ENCODE measurements around the gene GRK5.

GRK5 gene

GRCh38 chr10:119319920-119320258, 112.5 kb downstream of the GRK5 start:
- TF ChIP-seq CTCF (conservative IDR thresholded peaks at IDR 0.05; ENCODE audit: low read length), result no peak
- H3K4me3 ChIP-seq (ENCODE audit: low read length), result no peak overlapping the region
- DNase-seq (ENCODE audit: low read depth), result no peak

- no peak for DNase-seq (ENCODE audit: low read depth)
- TF ChIP-seq CTCF (conservative IDR thresholded peaks at IDR 0.05; ENCODE audit: low read length), result no peak
- H3K4me3 ChIP-seq (ENCODE audit: low read length), result no peak overlapping the region
Measured at GRCh38 chr10:119320981-119321380, 113.6 kb downstream of the GRK5 start.

- DNase-seq (ENCODE audit: low read depth), result no peak
- no peak for TF ChIP-seq CTCF (conservative IDR thresholded peaks at IDR 0.05; ENCODE audit: low read length)
Measured at GRCh38 chr10:119323085-119324016, 116.0 kb downstream of the GRK5 start.

GRCh38 chr10:119325131-119325530, 117.8 kb downstream of the GRK5 start:
- H3K4me3 ChIP-seq (ENCODE audit: low read length), result no peak overlapping the region
- DNase-seq (ENCODE audit: low read depth), result no peak
- TF ChIP-seq CTCF (conservative IDR thresholded peaks at IDR 0.05; ENCODE audit: low read length), result no peak

More at GRCh38 chr10:119323085-119324016, 116.0 kb downstream of the GRK5 start:
- no peak overlapping the region for H3K4me3 ChIP-seq (ENCODE audit: low read length)

- DNase-seq (ENCODE audit: low read depth), result no peak
- no peak overlapping the region for H3K4me3 ChIP-seq (ENCODE audit: low read length)
- TF ChIP-seq CTCF (conservative IDR thresholded peaks at IDR 0.05; ENCODE audit: low read length), result no peak
Measured at GRCh38 chr10:119326167-119326566, 118.8 kb downstream of the GRK5 start.

- DNase-seq (ENCODE audit: low read depth), result no peak
- TF ChIP-seq CTCF (conservative IDR thresholded peaks at IDR 0.05; ENCODE audit: low read length), result no peak
- no peak overlapping the region for H3K4me3 ChIP-seq (ENCODE audit: low read length)
Measured at GRCh38 chr10:119327096-119327745, 119.8 kb downstream of the GRK5 start.

GRCh38 chr10:119328223-119328622, 120.9 kb downstream of the GRK5 start:
- no peak for DNase-seq (ENCODE audit: low read depth)
- no peak overlapping the region for H3K4me3 ChIP-seq (ENCODE audit: low read length)
- no peak for TF ChIP-seq CTCF (conservative IDR thresholded peaks at IDR 0.05; ENCODE audit: low read length)

Measured in AG10803 (cell line).